RWPE1 (cell line): ENCODE data around the gene UQCRC2.

Source experiments
- CTCF ChIA-PET: fragments of 350-600 bp; sonication (Branson Sonifier 250); formaldehyde crosslinking; extraction: SDS; loops from one replicate; lab custom pipeline; 2021; lab: Yijun Ruan, JAX
- POLR2A ChIA-PET: fragments of 400-600 bp; formaldehyde crosslinking; extraction: SDS; loops from one replicate; lab custom pipeline; 2020; ENCODE audit warnings: antibody characterized with exemption; ENCODE audit not compliant: low non-redundant PET; lab: Yijun Ruan, JAX
- DNase-seq: peaks from one replicate; pipeline ENCODE4 v3.0.0; 2012; ENCODE audit warnings: low spot score
- H3K27ac ChIP-seq: fragments of 450-650 bp; 2 replicates; pipeline ENCODE4 v1.5.1; 2017
- CTCF ChIP-seq: fragments of 450-650 bp; conservative IDR thresholded peaks from 2 replicates; pipeline ENCODE4 v1.5.1; 2017; ENCODE audit warnings: low read depth, mild to moderate bottlenecking

UQCRC2 gene

DNA sequence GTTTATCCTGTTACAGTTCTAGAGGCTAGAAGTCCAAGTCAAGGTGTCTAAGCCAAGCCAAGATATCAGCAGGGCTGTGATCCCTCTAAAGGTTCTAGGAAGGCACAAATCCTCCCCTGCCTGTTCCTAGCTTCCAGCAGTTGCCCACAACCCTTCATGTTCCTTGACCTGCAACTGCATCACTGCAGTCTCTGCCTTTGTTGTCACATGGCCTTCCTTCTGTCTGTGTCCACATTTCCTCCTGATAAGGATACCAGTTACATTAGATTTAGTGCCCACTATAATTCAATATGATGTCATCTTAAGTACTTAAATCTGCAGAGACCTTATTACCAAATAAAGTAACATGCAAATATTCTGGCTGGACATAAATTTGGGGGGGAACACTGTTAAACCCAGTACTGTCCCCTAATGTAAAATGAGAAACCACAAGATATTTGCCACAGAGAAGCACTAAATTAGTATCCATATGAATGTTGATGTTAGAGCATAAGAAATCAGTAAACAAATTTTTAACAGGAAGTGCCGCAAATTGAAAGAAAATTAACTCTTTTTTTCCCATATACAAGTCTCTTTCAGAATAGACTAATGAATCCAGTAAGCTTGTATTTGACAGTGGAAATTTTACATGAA is 4.7 kb downstream of the UQCRC2 start:
- no peak overlapping the region for H3K27ac ChIP-seq
- no peak for DNase-seq
- CTCF ChIA-PET = no interaction called here
- POLR2A ChIA-PET = no interaction called here
- no peak for TF ChIP-seq CTCF

GRCh38 chr16:21959050-21959449 is 5.9 kb downstream of the UQCRC2 start:
- POLR2A ChIA-PET = no interaction called here
- DNase-seq = no peak
- no peak overlapping the region for H3K27ac ChIP-seq
- CTCF ChIA-PET = interaction anchor here (0.6 kb wide), 1 partner anchor 1705 kb away, joined by 3 read pairs; no protein-coding TSS in a partner anchor
- no peak for TF ChIP-seq CTCF

- DNase-seq = no peak
- ChIA-PET POLR2A (no interaction called here), CTCF (no interaction called here)
- TF ChIP-seq CTCF = no peak
- no peak overlapping the region for H3K27ac ChIP-seq
These were observed 9.3 kb downstream of the UQCRC2 start for GRCh38 chr16:21962475-21962874.

DNA sequence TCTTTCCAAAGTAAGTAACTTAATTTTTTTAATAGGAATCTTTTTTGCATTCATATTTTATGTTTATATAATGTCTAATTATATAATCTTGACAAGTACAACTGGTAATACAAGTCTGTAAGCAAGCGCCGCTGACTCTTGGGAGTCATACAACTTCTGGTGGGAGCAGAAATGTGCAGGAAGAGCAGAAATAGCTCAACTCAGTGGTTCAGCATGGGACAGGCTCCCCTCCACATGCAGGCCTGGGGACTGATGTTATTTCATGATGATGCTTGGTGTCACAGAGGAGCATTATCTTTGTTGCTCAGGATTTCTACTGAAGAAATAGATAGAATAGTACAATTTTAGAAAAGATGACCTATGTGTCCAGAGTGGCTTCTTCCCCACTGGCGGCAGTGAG is 10.7 kb downstream of the UQCRC2 start:
- ChIA-PET POLR2A (no interaction called here), CTCF (no interaction called here)
- DNase-seq = no peak
- no peak overlapping the region for H3K27ac ChIP-seq
- TF ChIP-seq CTCF = no peak

DNA sequence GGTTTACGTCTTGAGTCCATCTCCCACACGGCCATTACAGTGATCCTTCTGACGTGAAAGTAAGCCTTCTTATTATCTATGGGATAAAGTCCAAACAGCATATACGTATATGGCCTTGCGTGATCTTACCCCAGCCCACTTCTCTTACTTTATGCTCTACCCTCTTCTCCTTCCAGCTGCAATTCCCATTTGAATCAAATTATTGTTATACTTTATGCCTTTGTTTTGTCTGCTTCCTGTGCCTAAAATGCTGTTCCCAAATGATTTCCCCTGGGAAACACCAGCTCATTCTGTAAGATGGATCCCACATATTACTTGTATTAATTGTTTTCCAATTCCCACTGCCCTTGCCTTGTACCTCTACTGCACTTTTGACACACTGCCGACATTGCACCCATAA is 11.2 kb downstream of the UQCRC2 start:
- no peak overlapping the region for H3K27ac ChIP-seq
- ChIA-PET CTCF (no interaction called here), POLR2A (no interaction called here)
- no peak for DNase-seq
- no peak for TF ChIP-seq CTCF

DNA sequence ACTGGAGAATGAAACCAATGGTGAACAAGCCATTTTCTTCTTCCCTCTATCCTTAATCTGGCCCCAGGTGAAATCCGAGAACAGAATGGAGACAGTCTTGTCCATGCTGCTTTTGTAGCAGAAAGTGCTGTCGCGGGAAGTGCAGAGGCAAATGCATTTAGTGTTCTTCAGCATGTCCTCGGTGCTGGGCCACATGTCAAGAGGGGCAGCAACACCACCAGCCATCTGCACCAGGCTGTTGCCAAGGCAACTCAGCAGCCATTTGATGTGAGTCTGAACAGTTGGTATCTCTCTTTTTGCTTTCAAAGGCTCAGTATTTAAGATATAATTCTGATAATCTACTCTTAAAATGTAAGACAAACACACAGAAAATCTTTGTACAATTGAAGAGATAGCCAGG is 18.7 kb downstream of the UQCRC2 start:
- H3K27ac ChIP-seq = no peak overlapping the region
- ChIA-PET CTCF (no interaction called here), POLR2A (no interaction called here)
- TF ChIP-seq CTCF = no peak
- DNase-seq = no peak

- ChIA-PET POLR2A (no interaction called here), CTCF (interaction anchor here (0.6 to 1.6 kb wide), 2 partner anchors 104 to 125 kb away, joined by 4 read pairs; no protein-coding TSS in a partner anchor)
- TF ChIP-seq CTCF = no peak
- H3K27ac ChIP-seq = no peak overlapping the region
- no peak for DNase-seq
These were observed 20.8 kb downstream of the UQCRC2 start for GRCh38 chr16:21973945-21974344.
